Stimulated activated CD4-positive, alpha-beta T cell treated with anti-CD3 and anti-CD28 coated beads, Interleukin-4, amount 100 ng/mL, for 4 hours (primary cell): ENCODE measurements around the gene UBE2G1.
"Not testable (repeated sequence)": the region's sequence is repeated elsewhere in the genome, so short reads cannot be mapped to it uniquely, and the experiment has no call there.

Source experiments
- DNase-seq, 2 experiments: peaks; one replicate each; pipeline ENCODE4 v3.0.0-alpha.2; 2020

UBE2G1 gene, protein sequence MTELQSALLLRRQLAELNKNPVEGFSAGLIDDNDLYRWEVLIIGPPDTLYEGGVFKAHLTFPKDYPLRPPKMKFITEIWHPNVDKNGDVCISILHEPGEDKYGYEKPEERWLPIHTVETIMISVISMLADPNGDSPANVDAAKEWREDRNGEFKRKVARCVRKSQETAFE

DNA sequence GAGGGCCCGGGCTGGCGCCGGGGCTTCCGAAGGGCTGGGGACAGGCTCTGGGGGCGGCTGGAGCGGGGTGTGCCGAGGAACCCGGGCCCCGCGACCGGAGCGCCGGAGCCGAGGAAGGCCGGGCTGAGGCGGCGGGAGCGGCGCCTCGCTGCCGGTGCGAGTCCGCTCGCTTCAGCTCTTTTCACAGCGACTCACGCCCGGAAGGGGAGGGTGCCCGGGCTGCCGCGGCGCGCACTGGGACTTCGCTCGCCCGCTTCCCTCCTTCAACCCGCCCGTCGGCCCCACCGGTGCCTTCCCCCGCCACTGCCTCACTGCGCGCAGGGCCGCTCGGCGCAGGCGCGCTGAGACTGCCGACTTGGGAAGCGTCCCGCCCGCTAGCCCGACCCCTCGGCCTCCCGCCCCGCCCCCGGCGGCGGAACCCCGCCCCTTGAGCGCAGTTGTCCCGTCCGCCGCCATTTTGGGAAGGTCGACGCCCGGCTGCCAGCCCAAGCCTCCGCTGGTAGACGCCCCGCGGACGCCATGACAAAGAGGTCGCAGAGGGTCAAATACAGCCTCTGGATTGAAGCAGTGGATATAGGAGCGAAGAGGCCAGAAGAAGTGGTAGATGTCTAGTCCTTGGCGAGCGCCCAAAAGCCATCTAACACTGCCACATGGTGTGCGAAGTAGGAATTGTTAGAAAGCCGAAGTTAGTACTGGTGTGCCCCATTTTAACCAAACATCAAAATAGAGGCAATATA is at the start of gene UBE2G1:
Gene UBE2G1 (minus strand): TSS at position 349 of the 737 bp plus-strand sequence. CDS start 359 bp downstream, outside the sequence.
- peak; percentile 98 to 99 for DNase-seq

GRCh38 chr17:4412933-4413831 is 46.7 kb upstream of the UBE2G1 start:
- DNase-seq = peak; percentile 77 to 93

- no peak for DNase-seq
These were observed 44.7 kb upstream of the UBE2G1 start for GRCh38 chr17:4411201-4411600.

GRCh38 chr17:4409659-4410058 is 43.2 kb upstream of the UBE2G1 start:
- no peak for DNase-seq

DNA sequence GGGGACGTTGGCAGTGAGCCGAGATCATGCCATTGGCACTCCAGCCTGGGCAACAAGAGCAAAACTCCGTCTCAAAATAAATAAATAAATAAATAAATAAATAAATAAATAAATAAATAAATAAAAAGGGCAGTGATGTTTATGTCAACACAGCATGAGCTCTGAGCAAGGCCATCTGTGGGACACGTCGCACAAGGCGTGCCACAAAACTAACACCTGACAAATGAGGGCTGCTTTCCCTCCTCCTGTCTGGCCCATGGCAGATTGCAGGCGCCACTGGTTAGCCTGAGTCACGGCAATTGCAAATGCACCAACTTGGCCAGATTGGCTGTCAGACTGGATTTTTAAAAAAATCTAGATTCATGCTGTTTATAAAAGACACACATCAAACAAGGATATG is 41.4 kb upstream of the UBE2G1 start:
- no peak for DNase-seq

DNA sequence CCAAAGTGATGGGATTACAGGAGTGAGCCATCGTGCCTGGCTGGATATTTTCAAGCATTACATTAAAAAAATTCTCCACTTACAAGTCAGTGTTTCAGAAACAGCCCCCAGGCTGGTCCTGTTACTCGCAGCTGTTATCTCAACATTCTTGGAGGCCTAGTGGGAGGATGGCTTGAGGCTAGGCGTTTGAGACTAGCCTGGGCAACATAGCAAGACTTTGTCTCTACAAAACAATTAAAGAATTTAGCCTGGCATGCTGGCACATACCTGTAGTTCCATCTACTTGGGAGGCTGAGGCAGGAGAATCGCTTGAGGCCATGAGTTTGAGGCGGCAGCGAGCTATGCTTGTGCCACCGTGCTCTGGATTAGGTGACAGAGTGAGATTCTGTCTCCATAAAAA is 40.7 kb upstream of the UBE2G1 start:
- DNase-seq = no peak

DNA sequence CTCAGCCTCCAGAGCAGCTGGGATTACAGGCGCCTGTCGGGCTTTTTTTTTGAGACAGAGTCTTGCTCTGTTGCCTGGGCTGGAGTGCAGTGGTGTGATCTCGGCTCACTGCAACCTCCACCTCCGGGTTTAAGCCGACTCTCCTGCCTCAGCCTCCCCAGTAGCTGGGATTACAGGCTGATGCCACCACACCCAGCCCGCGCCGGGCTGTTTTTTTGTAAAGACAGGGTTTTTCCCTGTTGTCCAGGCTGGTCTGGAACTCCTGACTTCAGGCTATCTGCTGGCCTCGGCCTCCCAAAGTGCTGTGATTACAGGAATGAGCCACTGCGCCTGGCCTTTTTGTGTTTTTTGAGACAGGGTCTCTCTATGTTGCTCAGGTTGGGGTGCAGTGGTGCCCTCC is 39.9 kb upstream of the UBE2G1 start:
- DNase-seq = no peak

DNA sequence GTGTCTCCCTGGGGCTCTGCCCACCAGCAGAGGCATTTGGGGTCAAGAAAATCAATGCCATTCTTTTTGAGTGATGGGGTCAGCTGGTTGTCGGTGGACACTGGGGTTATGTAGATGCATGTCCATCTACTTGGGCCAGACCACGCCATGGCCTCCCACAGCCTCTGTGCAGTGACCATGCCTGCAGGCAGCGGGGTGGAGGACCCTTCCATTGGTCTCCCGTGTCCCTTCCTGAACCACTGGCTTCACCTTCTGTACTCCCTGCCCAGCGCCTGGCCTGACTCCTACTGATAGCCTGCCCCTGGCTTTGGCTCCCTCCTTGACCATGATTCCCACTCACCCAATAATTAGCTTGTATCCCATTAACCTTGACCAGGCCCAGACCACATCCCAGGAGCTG is 39.2 kb upstream of the UBE2G1 start:
- DNase-seq = no peak

DNA sequence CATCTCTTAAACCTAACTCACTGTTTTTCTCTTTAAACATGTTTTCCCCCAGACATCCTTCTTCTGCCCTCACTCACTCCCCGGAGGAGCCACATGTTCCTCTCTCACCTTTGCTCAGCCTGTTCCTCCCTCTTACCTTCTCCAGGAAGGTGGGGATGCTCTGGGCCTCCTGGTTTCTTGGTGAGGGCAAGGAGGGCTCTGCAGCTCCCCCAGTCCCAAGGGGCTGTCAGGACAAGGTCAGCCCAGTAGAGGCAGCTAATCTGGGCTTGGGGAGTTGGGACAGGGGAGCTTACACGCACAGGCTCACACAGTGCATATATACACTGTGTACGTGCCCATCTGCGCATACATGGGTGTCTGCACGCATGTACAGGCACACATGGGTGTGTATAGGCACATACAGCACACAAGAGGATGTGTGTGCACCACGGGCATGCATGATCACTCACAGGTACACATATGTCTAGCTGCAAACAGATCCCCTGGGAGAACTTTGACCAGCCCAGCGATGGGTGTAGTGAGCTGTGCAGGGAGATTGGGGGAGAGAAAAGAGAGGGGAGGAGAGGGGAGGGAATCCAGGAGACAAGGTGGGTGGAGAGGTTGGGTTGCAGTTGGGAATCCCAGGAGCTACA is 38.7 kb upstream of the UBE2G1 start:
- no peak for DNase-seq

DNA sequence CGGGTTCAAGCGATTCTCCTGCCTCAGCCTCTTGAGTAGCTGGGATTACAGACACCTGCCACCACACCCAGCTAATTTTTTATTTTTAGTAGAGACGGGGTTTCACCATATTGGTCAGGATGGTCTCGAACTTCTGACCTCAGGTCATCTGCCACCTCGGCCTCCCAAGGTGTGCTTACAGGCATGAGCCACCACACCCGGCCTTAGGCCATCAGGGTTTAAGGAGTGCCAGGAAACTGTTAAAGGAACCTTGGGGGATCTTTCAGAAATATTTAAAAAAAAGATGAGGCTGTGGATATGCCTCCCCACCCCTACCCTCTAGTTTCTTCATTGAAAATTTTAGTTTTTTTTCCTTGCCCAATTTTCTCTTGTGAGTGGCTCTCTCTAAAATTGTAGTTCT is 31.4 kb upstream of the UBE2G1 start:
- no peak for DNase-seq

DNA sequence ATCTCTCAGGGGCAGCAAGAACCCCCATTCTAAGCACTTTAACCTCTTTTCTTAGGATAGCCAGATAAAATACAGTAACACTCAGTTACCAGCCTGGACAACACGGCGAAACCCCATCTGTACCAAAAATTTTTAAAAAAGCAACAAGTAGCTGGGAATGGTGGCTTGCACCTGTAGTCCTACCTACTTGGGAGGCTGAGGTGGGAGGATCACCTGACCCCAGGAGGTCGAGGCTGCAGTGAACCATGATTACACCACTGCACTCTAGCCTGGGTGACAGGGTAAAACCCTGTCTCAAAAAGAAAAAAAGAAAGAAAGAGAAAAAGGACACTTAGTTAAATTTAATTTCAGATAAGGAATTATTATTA is 28.6 kb upstream of the UBE2G1 start:
- no peak for DNase-seq

DNA sequence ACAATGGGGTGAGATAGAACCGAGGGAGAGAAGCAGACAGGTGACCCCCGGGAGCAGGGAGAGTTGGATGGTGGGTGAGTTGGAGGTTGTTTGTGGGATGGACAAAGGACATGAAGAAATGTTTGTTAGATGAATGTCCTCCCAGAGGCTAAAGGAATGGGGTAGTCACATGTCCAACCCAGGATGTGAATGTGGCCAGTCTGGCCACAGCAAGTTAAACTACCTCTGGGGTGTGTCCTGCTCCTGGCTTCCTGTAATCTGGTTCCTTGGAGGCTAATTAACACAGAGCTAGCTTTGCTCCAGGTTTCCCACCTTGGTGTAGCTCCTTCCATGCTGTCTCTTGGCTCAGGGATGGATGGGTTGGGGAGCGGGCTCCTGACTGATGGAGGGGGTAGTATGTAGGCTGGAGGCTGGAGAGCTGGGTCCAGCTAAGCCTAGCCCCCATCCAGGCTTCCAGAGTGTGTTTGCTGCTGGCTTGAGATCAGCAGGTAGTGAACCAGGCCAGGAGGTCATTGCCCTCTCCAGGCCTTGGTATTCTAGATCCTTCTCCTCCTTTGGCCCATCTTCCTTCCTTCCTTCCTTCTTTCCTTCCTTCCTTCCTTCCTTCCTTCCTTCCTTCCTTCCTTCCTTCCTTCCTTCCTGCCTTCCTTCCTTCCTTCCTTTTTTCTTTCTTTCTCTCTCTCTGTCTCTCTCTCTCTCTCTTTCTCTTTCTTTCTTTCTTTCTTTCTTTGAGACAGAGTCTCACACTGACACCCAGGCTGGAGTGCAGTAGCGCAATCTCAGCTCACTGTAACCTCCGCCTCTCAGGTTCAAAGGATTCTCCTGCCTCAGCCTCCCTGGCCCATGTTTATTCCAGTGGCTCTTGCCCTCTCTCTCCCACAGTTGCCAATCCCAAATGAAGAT is 28.0 kb upstream of the UBE2G1 start:
- DNase-seq = no peak

GRCh38 chr17:4393806-4394205 is 27.3 kb upstream of the UBE2G1 start:
- DNase-seq = no peak

- DNase-seq = no peak
These were observed 22.6 kb upstream of the UBE2G1 start for GRCh38 chr17:4389079-4389478.

GRCh38 chr17:4387137-4387536 is 20.7 kb upstream of the UBE2G1 start:
- no peak for DNase-seq

- no peak for DNase-seq
These were observed 19.9 kb upstream of the UBE2G1 start for GRCh38 chr17:4386406-4386805.

DNA sequence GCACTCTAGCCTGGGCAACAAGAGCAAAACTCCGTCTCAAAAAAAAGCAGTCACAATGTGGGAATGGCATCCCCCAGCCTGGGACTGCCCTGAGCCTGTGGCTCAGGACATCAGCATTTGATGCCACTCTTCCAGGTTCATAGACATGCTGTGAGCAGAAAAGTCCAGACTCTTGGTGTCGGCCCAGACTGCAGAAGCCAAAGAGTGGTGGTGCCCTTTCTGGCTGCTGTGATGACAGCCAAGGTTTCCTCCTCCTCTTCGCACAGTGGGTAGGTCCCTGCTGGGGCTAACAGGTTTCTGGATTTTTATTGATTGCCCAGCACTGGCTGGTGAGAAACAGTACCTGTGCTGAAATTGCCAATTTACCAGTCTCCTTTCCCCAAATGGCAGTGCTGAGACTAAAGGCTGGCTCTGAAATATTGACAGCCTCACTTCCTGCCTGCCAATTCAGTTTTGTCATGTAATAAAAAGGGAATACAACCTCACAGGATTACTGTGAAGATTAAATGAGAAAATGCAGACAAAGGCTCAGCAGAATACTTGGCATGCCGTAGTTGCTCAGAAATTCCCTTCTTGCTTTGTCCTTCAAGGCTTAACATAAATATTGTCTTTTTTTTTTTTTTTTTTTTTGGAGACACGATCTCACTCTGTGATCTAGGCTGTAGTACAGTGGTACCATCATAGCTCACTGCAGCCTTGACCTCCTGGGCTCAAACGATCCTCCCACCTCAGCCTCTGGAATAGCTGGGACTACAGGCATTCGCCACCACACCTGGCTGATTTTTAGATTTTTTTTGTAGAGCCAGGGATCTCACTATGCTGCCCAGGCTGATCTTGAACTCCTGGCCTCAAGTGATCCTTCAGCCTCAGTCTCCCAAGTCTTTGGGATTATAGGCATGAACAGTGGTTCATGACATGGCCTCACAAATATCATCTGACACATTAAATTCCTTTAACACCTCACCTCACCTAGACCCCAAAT is 15.5 kb upstream of the UBE2G1 start:
- no peak for DNase-seq

DNA sequence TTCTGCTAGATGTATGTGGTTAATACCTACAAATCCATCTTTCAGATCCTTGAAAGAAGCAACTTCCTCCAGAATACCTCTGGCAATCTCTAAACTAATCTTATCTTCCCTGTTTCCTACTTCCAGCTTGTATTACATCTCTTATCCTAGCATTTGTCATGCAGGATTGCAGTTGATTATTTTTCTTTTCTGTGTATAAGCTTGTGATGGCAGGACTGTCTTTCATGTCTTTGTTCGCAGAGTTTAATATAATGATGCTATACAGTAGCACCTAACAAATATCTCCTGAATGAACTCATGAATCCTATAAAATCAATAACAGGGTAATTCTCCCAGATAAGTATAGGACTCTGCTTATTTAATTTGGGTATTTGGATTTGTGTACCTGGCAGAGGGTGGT is 12.2 kb upstream of the UBE2G1 start:
- no peak for DNase-seq

GRCh38 chr17:4377247-4377646 is 10.8 kb upstream of the UBE2G1 start:
- not testable (repeated sequence) for DNase-seq

DNA sequence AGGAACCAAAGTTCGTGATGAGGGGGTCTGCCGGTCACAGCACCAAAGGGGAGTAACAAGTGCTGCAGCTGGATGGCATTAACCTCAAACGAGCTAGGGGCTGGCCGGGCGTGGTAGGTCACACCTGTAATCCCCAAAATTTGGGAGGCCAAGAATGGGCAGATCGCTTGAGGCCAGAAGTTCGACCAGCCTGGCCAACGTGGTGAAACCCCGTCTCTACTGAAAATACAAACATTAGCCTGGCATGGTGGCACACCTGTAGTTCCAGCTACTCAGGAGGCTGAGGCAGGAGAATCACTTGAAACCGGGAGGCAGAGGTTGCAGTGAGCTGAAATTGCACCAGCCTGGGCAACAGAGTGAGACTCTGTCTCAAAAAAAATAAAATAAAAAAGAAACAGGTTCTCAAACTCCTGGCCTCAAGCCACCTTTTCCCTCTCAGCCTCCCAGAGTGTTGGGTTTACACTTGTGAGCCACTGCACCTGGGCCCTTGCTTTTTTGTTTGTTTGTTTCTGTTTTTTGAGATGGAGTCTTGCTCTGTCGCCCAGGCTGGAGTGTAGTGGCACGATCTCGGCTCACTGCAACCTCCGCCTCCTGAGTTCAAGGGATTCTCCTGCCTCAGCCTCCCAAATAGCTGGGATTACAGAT is 9.4 kb upstream of the UBE2G1 start:
- not testable (repeated sequence) for DNase-seq
